Eye (tissue), 1 donor: Measurements from ENCODE around the gene LRP2BP.

Experiments
- DNase-seq: peaks from one replicate; pipeline ENCODE4 v3.0.0-alpha.2; 2015

Gene LRP2BP

GRCh38 chr4:185395238-185395955 lies at the start of gene LRP2BP:
LRP2BP (minus strand) TSS chr4:185395924; CDS start chr4:185378186, 17,738 bp downstream.
- peak; percentile 27 for DNase-seq

- no peak for DNase-seq
These were observed 49.5 kb upstream of the LRP2BP start for GRCh38 chr4:185445209-185445608.

GRCh38 chr4:185441479-185441878 lies 45.8 kb upstream of the LRP2BP start:
- no peak for DNase-seq

GRCh38 chr4:185437809-185438208 lies 42.1 kb upstream of the LRP2BP start:
- no peak for DNase-seq

- no peak for DNase-seq
These were observed 39.7 kb upstream of the LRP2BP start for GRCh38 chr4:185435466-185435865.

GRCh38 chr4:185429660-185430059 lies 33.9 kb upstream of the LRP2BP start:
- no peak for DNase-seq

- no peak for DNase-seq
These were observed 31.4 kb upstream of the LRP2BP start for GRCh38 chr4:185426960-185427688.

GRCh38 chr4:185425647-185426352 lies 30.1 kb upstream of the LRP2BP start, which contains the start of gene UFSP2:
UFSP2 (minus strand) TSS chr4:185425964; CDS start chr4:185425868, 96 bp downstream.
- peak; percentile 98 for DNase-seq

GRCh38 chr4:185424905-185425646 lies 29.4 kb upstream of the LRP2BP start:
- DNase-seq = no peak

GRCh38 chr4:185421366-185422124 lies 25.8 kb upstream of the LRP2BP start:
- no peak for DNase-seq

GRCh38 chr4:185416955-185417354 lies 21.2 kb upstream of the LRP2BP start:
- DNase-seq = no peak

GRCh38 chr4:185412412-185412811 lies 16.7 kb upstream of the LRP2BP start:
- no peak for DNase-seq

- no peak for DNase-seq
These were observed 16.1 kb upstream of the LRP2BP start for GRCh38 chr4:185411849-185412248.

GRCh38 chr4:185408432-185408831 lies 12.7 kb upstream of the LRP2BP start:
- no peak for DNase-seq

- DNase-seq = no peak
These were observed 9.7 kb upstream of the LRP2BP start for GRCh38 chr4:185405296-185405999.

GRCh38 chr4:185404031-185404430 lies 8.3 kb upstream of the LRP2BP start:
- DNase-seq = no peak

- no peak for DNase-seq
These were observed 3.7 kb upstream of the LRP2BP start for GRCh38 chr4:185399466-185399865.

- no peak for DNase-seq
These were observed 2.9 kb upstream of the LRP2BP start for GRCh38 chr4:185398618-185399017.

GRCh38 chr4:185396724-185397385 lies 1.1 kb upstream of the LRP2BP start, which contains the start of gene ANKRD37:
ANKRD37 (plus strand) TSS chr4:185396841; CDS start chr4:185396924, 83 bp downstream.
- DNase-seq = peak; percentile 63

- peak; percentile 99 for DNase-seq
These were observed 416 bp upstream of the LRP2BP start for GRCh38 chr4:185395956-185396723.
